Amygdala (tissue), 56 donors: ENCODE data around the gene RNASE11.

Experiments used
- DNase-seq, 56 donors: peaks; one replicate each; lab custom pipeline; 2025; lab: John Stamatoyannopoulos, UW

Gene RNASE11

DNA sequence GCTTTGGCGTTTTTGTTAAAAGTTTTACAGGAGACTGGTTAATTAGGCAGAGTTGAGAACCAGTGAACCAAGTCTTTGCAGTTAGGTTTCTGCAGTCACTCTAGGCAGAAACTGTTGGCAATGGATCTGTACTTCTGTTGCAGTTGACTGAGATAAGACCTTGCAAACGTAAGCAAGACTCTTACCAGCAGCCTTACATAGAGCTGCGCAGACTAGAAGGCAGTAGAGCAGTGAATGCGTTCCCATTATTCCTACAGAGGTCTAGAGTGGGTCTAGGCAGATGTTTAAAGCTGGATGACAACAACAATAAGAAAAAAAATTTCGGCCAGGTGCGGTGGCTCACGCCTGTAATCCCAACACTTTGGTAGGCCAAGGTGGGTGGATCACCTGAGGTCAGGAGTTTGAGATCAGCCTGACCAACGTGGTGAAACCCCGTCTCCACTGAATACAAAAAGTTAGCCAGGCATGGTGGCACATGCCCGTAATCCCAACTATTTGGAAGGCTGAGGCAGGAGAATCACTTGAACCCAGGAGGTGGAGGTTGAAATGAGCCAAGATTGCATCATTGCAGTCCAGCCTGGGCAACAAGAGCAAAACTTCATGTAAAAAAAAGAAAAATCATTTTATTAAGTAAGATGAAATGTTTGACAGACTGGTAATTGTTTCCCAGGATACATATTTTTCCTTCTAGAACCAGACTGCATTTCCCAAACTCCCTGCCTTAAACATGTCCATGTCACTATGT lies 39.2 kb downstream of the RNASE11 start:
- DNase-seq = no peak

DNA sequence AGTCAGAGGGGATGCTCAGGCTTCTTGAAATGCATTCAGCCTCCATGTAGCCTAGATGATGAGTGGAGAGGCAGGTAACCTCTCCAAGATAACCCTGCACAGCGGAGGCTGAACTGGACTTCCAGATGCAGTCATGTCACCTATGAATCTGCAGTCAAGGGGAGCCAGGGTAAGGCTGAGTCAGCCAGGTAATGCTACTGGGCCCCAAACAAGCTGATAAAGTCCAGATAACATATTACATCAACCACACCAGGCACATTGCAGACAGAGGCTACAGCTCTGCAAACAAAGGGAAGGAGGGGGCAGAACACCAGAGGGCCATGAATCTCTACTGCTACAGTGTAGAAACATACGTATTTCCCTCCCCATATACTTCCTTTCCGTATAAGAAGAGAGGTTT lies 40.9 kb downstream of the RNASE11 start:
- DNase-seq = no peak

DNA sequence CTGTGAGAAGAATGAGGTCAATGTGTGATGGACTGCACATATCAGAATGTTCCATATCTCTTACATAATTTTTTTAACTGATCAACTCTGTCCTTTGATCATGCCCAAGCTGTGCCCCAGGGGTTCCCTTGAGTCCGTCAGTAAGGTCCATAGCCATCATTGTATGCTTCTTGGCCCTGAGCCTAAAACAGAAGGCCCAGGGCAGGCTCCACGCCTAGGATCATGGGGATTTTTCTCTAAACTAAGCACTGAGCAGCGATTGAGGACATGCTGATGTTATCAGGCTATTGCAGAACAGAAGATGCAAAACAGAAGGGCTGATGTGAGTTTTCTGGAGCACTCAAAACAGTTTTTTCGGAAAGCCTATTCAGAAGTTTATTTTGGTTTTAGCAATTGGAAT lies 47.9 kb downstream of the RNASE11 start:
- DNase-seq = peak in 1 of 56 donors; percentile 0
